ENCODE measurements around the gene NACC2.

DNA sequence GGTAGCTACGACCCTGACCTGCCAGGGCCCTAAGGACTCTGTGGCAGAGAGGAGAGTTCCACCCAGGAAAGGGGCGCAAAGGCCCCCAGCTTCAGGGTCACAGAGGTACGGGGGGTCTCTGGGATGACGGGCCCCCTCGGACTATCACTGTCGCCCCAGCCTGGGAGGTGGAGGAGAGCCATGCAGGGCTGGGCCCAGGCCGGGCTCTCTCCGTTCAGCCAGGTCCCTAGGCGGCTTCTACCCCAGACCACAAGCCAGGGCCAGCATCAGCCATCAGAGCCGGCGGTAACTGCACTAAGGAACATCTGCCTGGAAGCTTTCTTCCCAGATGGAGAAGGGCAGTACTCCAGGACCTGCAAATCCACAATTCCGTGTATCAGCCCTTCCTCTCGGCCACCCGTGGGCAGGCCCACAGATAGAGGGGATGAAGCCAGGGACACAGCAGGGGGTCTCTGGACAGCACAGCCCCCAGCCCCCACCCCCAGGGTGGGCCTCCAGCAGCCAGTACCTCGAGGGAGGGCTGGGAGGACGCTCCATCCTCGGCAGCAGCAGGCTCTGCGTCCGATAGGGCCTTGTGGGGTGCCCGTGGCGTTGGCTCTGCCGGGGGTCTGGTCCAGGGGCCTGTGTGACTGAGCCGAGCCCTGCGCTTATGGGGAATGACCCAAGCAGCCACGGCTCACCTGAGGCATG is 38.4 kb downstream of the NACC2 start:
- TF ChIP-seq, protein P1, sequence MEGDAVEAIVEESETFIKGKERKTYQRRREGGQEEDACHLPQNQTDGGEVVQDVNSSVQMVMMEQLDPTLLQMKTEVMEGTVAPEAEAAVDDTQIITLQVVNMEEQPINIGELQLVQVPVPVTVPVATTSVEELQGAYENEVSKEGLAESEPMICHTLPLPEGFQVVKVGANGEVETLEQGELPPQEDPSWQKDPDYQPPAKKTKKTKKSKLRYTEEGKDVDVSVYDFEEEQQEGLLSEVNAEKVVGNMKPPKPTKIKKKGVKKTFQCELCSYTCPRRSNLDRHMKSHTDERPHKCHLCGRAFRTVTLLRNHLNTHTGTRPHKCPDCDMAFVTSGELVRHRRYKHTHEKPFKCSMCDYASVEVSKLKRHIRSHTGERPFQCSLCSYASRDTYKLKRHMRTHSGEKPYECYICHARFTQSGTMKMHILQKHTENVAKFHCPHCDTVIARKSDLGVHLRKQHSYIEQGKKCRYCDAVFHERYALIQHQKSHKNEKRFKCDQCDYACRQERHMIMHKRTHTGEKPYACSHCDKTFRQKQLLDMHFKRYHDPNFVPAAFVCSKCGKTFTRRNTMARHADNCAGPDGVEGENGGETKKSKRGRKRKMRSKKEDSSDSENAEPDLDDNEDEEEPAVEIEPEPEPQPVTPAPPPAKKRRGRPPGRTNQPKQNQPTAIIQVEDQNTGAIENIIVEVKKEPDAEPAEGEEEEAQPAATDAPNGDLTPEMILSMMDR (IDR thresholded peaks at IDR 0.05 in 4 of 5, conservative IDR thresholded peaks at IDR 0.05 in 1 of 5), result no peak
- TF ChIP-seq POLR2A (IDR thresholded peaks at IDR 0.05), result no peak

Data from gastrocnemius medialis (tissue), 4 donors.